ENCODE results near the gene CNDP2. TPM values are rescaled to one million over a fixed set of nuclear protein-coding genes. Genes with fewer than 3 reads are reported as not detected.

The CNDP2 gene
- total and polyA plus RNA-seq, 2 of the 13 experiments (the other 11 are each of a cell fraction or from before 2014, with no cell fraction given), result 64.7 to 80.8 TPM

GRCh38 chr18:74508821-74509225 lies 12.7 kb downstream of the CNDP2 start:
- FAIRE-seq, result no peak
- intact Hi-C loops (cut with micrococcal nuclease; ENCODE audit: unreplicated experiment), result loop anchor here (1.0 kb wide), 1 partner anchor 33 kb away; no protein-coding TSS in a partner anchor

More at GRCh38 chr18:74508821-74509225, 12.7 kb downstream of the CNDP2 start:
- Histone ChIP-seq H3K4me3 (replicated peaks in 1 of 3; ENCODE audit: insufficient read depth in 1 of 3, low read depth in 2 of 3, low read length in 3 of 3) (no peak overlapping the region), H3K27me3 (ENCODE audit: control insufficient read depth in 1 of 2, insufficient read depth in 2 of 2, low read length in 2 of 2) (no peaks in the 10 kb centered on the region), H3K4me2 (ENCODE audit: low read depth, low read length) (no peak overlapping the region), H2AFZ (ENCODE audit: low read length) (no peak overlapping the region), H3K9ac (ENCODE audit: insufficient read depth, low read depth, low read length) (no peak overlapping the region), H4K20me1 (ENCODE audit: insufficient read depth, low read length) (no peaks in the 10 kb centered on the region), H3K79me2 (ENCODE audit: insufficient read depth, low read length) (no peaks in the 10 kb centered on the region), H3K36me3 (replicated peaks in 1 of 2; ENCODE audit: control insufficient read depth in 1 of 2, insufficient read depth in 2 of 2, low read length in 2 of 2) (peaks cover 31 to 86% of the 10 kb centered on the region in 2 experiments), H3K4me1 (ENCODE audit: insufficient read depth, low read length) (peaks cover 10% of the 10 kb centered on the region), H3K27ac (ENCODE audit: extremely low read length, insufficient read depth, low read length) (no peak overlapping the region), H3K9me3 (ENCODE audit: low read length) (no peaks in the 10 kb centered on the region)
- in situ Hi-C loops (cut with HindIII; ENCODE audit: extremely low pct_ligation_motif_present, low pct_unique_long_range_greater_than_20kb), result no loop called here
- POLR2A ChIA-PET, result interaction anchor here (1.1 kb wide), 1 partner anchor 22 kb away, joined by 5 read pairs; no protein-coding TSS in a partner anchor
- CTCF ChIA-PET (ENCODE audit: low intra/inter-chr PET ratio, low total read pairs), result no interaction called here
- DNase-seq (ENCODE audit: low spot score), result no peak
- WGBS (ENCODE audit: low lambda C conversion rate), result 82% methylated on average over 11 of the region's 11 CpGs
- no TSS peak for BruUV-seq (replicated peaks)
- peak; percentile 89 to 92 for TF ChIP-seq MAFK (conservative IDR thresholded peaks at IDR 0.05 in 1 of 2, IDR thresholded peaks at IDR 0.05 in 1 of 2; ENCODE audit: low read length in 2 of 2)
- TF ChIP-seq MAFF (IDR thresholded peaks at IDR 0.05; ENCODE audit: low read depth, low read length), result peak; percentile 93
- peak; percentile 38; the same call in 1 of the 2 replicates for TF ChIP-seq TBX2 (CRISPR knock-in tag; IDR thresholded peaks at IDR 0.05; ENCODE audit: borderline replicate concordance)
- no peak for TF ChIP-seq PAF1 (CRISPR knock-in tag; IDR thresholded peaks at IDR 0.05)
- no peak for TF ChIP-seq ZNF703 (CRISPR knock-in tag; IDR thresholded peaks at IDR 0.05; ENCODE audit: borderline replicate concordance)
- TF ChIP-seq ATF4 (CRISPR knock-in tag; IDR thresholded peaks at IDR 0.05), result no peak
- TF ChIP-seq SOX6 (IDR thresholded peaks at IDR 0.05), result no peak
- TF ChIP-seq SOX6 (CRISPR knock-in tag; IDR thresholded peaks at IDR 0.05), result peak; percentile 8; the same call in 1 of the 2 replicates
- TF ChIP-seq E2F1 (CRISPR knock-in tag; IDR thresholded peaks at IDR 0.05), result no peak
- peak in 1 of 2 experiments; percentile 15; a peak in 1 of 4 replicates for TF ChIP-seq EP300 (IDR thresholded peaks at IDR 0.05; ENCODE audit: low read depth in 2 of 2, low read length in 2 of 2)
- no peak for TF ChIP-seq EP300 (CRISPR knock-in tag; IDR thresholded peaks at IDR 0.05; ENCODE audit: borderline replicate concordance)
- no peak; the same call in 1 of the 3 replicates for ATAC-seq

Measured in HepG2 (cell line).